ENCODE data around the gene MACO1.

Gene MACO1

DNA sequence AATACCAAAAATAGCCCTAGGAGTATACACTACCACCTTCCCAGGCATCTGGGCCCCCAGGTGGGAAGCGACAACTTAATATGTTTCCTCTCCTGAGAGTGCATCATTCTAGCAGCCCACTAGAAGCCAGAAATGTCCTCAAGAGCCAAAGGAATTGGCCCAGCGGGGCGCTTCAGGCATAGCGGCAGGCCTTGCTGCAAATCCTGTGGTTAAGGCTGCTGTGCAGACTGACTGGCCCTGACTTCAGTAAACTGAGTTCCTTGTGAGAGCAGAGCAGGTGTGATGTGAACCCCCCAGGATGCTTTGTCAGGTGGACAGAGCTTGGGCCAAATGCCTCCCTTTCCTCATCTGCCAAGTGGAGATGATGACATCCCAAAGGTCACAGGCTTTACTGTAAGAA is 83.0 kb downstream of the MACO1 start:
- H3K4me1 ChIP-seq (ENCODE audit: control insufficient read depth in 2 of 2, insufficient read depth in 1 of 2, low read depth in 1 of 2, low read length in 2 of 2) = no peaks in the 10 kb centered on the region
- DNase-seq (ENCODE audit: low spot score) = no peak
- H3K27ac ChIP-seq (replicated peaks; ENCODE audit: low read length) = no peak overlapping the region
- WGBS, 2 donors (ENCODE audit: extremely low coverage in 2 of 2, insufficient read length in 2 of 2, insufficient replicate concordance in 1 of 2) = no CpG with 5 or more reads among the region's 4 CpGs
- no peak overlapping the region for H2BK15ac ChIP-seq (ENCODE audit: low read length)
- no peak overlapping the region for H3K18ac ChIP-seq (ENCODE audit: low read length)
- no peak overlapping the region for H2BK5ac ChIP-seq (ENCODE audit: low read length)
- no peak overlapping the region for H2AFZ ChIP-seq (ENCODE audit: low read length)
- no peak overlapping the region for H4K8ac ChIP-seq (ENCODE audit: low read depth, low read length)
- no peak overlapping the region for H3K23ac ChIP-seq (ENCODE audit: low read depth, low read length, poor library complexity)
- H3K4ac ChIP-seq (ENCODE audit: low read length) = no peak overlapping the region
- no peak overlapping the region for H4K91ac ChIP-seq (ENCODE audit: low read depth, low read length, poor library complexity)
- H2BK120ac ChIP-seq (ENCODE audit: low read depth, low read length) = no peak overlapping the region
- no peak overlapping the region for H3K14ac ChIP-seq (ENCODE audit: low read length)
- H3K27me3 ChIP-seq (ENCODE audit: control insufficient read depth in 3 of 3, insufficient read depth in 3 of 3, low read depth in 1 of 3, low read length in 3 of 3) = no peaks in the 10 kb centered on the region
- H3K9me3 ChIP-seq (replicated peaks in 1 of 2; ENCODE audit: control insufficient read depth in 2 of 2, insufficient read depth in 1 of 2, low read depth in 1 of 2, low read length in 2 of 2) = no peaks in the 10 kb centered on the region
- no peak overlapping the region for H2AK5ac ChIP-seq (ENCODE audit: low read depth, low read length)
- H3K4me3 ChIP-seq (ENCODE audit: low read length in 2 of 2) = no peak overlapping the region
- no peak overlapping the region for H3K4me2 ChIP-seq (ENCODE audit: insufficient read depth, low read length, poor library complexity, severe bottlenecking)
- no peaks in the 10 kb centered on the region for H3K79me1 ChIP-seq (ENCODE audit: low read depth, low read length)
- no peaks in the 10 kb centered on the region for H3K36me3 ChIP-seq (replicated peaks in 1 of 2; ENCODE audit: control insufficient read depth in 2 of 2, insufficient read depth in 2 of 2, low read length in 2 of 2)
- peak overlapping the region; percentile 9 for H2BK12ac ChIP-seq (ENCODE audit: low read length)
- H3K9ac ChIP-seq (ENCODE audit: low read depth, low read length, poor library complexity) = no peak overlapping the region

DNA sequence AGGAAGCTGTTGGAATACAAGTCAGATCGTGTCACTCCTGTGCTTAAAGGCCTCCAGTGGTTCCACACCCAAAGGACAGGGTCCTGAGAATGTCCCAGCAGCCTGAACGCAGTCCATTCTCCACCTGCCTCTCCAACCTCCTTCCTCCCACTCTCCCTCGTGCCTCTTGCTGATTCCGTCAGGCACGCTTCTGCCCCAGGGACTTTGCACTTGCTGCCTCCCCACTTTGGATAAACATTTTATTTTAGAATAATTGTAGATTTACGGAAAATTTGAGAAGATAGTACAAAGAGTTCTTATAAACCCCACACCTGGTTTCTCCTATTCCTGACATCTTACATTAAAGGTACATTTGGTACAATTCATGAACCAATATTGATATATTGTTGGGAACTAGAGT is 84.3 kb downstream of the MACO1 start:
- H3K4me3 ChIP-seq (ENCODE audit: low read length in 2 of 2) = no peak overlapping the region
- no peak overlapping the region for H2AFZ ChIP-seq (ENCODE audit: low read length)
- no peaks in the 10 kb centered on the region for H3K79me1 ChIP-seq (ENCODE audit: low read depth, low read length)
- no peak overlapping the region for H2BK5ac ChIP-seq (ENCODE audit: low read length)
- H3K36me3 ChIP-seq (replicated peaks in 1 of 2; ENCODE audit: control insufficient read depth in 2 of 2, insufficient read depth in 2 of 2, low read length in 2 of 2) = no peaks in the 10 kb centered on the region
- H3K23ac ChIP-seq (ENCODE audit: low read depth, low read length, poor library complexity) = peak overlapping the region; percentile 44
- no peak overlapping the region for H3K14ac ChIP-seq (ENCODE audit: low read length)
- no peak overlapping the region for H3K9ac ChIP-seq (ENCODE audit: low read depth, low read length, poor library complexity)
- H3K4me2 ChIP-seq (ENCODE audit: insufficient read depth, low read length, poor library complexity, severe bottlenecking) = no peak overlapping the region
- peak overlapping the region; percentile 80 for H3K18ac ChIP-seq (ENCODE audit: low read length)
- no peak overlapping the region for H3K27ac ChIP-seq (replicated peaks; ENCODE audit: low read length)
- peak overlapping the region; percentile 85 for H4K91ac ChIP-seq (ENCODE audit: low read depth, low read length, poor library complexity)
- peak overlapping the region; percentile 6 for H2BK15ac ChIP-seq (ENCODE audit: low read length)
- H3K27me3 ChIP-seq (ENCODE audit: control insufficient read depth in 3 of 3, insufficient read depth in 3 of 3, low read depth in 1 of 3, low read length in 3 of 3) = no peaks in the 10 kb centered on the region
- no peak overlapping the region for H3K4ac ChIP-seq (ENCODE audit: low read length)
- no peaks in the 10 kb centered on the region for H3K4me1 ChIP-seq (ENCODE audit: control insufficient read depth in 2 of 2, insufficient read depth in 1 of 2, low read depth in 1 of 2, low read length in 2 of 2)
- no peak overlapping the region for H2BK120ac ChIP-seq (ENCODE audit: low read depth, low read length)
- no CpG with 5 or more reads among the region's 6 CpGs for WGBS, 2 donors (ENCODE audit: extremely low coverage in 2 of 2, insufficient read length in 2 of 2, insufficient replicate concordance in 1 of 2)
- no peak overlapping the region for H2BK12ac ChIP-seq (ENCODE audit: low read length)
- H3K9me3 ChIP-seq (replicated peaks in 1 of 2; ENCODE audit: control insufficient read depth in 2 of 2, insufficient read depth in 1 of 2, low read depth in 1 of 2, low read length in 2 of 2) = no peaks in the 10 kb centered on the region
- no peak for DNase-seq (ENCODE audit: low spot score)
- H2AK5ac ChIP-seq (ENCODE audit: low read depth, low read length) = no peak overlapping the region
- H4K8ac ChIP-seq (ENCODE audit: low read depth, low read length) = no peak overlapping the region

DNA sequence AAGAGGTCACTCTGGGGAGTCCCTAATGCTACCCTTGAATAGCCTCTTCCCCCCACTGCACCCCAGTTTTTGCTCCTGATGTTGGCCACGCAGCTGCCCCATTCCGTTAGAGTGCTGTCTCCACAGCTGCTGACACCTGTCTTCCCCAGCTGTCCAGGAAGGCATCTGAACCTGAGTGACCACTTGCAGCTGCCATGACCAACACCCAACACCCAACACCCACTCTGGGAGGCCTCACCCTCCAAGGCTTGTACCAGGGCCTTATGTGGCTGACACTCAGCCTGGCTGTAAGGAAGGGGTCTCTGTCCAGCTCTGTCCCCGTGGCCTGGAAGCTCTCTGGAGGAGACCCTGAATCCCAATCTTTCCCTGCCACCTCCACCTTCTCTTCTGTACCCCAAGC is 86.0 kb downstream of the MACO1 start:
- DNase-seq (ENCODE audit: low spot score) = no peak
- H3K79me1 ChIP-seq (ENCODE audit: low read depth, low read length) = no peaks in the 10 kb centered on the region
- H2AK5ac ChIP-seq (ENCODE audit: low read depth, low read length) = no peak overlapping the region
- no peak overlapping the region for H2BK15ac ChIP-seq (ENCODE audit: low read length)
- H3K27ac ChIP-seq (replicated peaks; ENCODE audit: low read length) = no peak overlapping the region
- no peaks in the 10 kb centered on the region for H3K9me3 ChIP-seq (replicated peaks in 1 of 2; ENCODE audit: control insufficient read depth in 2 of 2, insufficient read depth in 1 of 2, low read depth in 1 of 2, low read length in 2 of 2)
- H3K9ac ChIP-seq (ENCODE audit: low read depth, low read length, poor library complexity) = no peak overlapping the region
- H2BK5ac ChIP-seq (ENCODE audit: low read length) = no peak overlapping the region
- no peaks in the 10 kb centered on the region for H3K27me3 ChIP-seq (ENCODE audit: control insufficient read depth in 3 of 3, insufficient read depth in 3 of 3, low read depth in 1 of 3, low read length in 3 of 3)
- no peak overlapping the region for H2BK120ac ChIP-seq (ENCODE audit: low read depth, low read length)
- H4K8ac ChIP-seq (ENCODE audit: low read depth, low read length) = no peak overlapping the region
- H3K4me2 ChIP-seq (ENCODE audit: insufficient read depth, low read length, poor library complexity, severe bottlenecking) = no peak overlapping the region
- no CpG with 5 or more reads among the region's 3 CpGs for WGBS, 2 donors (ENCODE audit: extremely low coverage in 2 of 2, insufficient read length in 2 of 2, insufficient replicate concordance in 1 of 2)
- H2BK12ac ChIP-seq (ENCODE audit: low read length) = no peak overlapping the region
- H3K36me3 ChIP-seq (replicated peaks in 1 of 2; ENCODE audit: control insufficient read depth in 2 of 2, insufficient read depth in 2 of 2, low read length in 2 of 2) = no peaks in the 10 kb centered on the region
- H2AFZ ChIP-seq (ENCODE audit: low read length) = no peak overlapping the region
- no peak overlapping the region for H3K4ac ChIP-seq (ENCODE audit: low read length)
- H4K91ac ChIP-seq (ENCODE audit: low read depth, low read length, poor library complexity) = no peak overlapping the region
- no peak overlapping the region for H3K18ac ChIP-seq (ENCODE audit: low read length)
- H3K4me1 ChIP-seq (ENCODE audit: control insufficient read depth in 2 of 2, insufficient read depth in 1 of 2, low read depth in 1 of 2, low read length in 2 of 2) = no peaks in the 10 kb centered on the region
- H3K23ac ChIP-seq (ENCODE audit: low read depth, low read length, poor library complexity) = no peak overlapping the region
- H3K14ac ChIP-seq (ENCODE audit: low read length) = no peak overlapping the region
- H3K4me3 ChIP-seq (ENCODE audit: low read length in 2 of 2) = no peak overlapping the region

DNA sequence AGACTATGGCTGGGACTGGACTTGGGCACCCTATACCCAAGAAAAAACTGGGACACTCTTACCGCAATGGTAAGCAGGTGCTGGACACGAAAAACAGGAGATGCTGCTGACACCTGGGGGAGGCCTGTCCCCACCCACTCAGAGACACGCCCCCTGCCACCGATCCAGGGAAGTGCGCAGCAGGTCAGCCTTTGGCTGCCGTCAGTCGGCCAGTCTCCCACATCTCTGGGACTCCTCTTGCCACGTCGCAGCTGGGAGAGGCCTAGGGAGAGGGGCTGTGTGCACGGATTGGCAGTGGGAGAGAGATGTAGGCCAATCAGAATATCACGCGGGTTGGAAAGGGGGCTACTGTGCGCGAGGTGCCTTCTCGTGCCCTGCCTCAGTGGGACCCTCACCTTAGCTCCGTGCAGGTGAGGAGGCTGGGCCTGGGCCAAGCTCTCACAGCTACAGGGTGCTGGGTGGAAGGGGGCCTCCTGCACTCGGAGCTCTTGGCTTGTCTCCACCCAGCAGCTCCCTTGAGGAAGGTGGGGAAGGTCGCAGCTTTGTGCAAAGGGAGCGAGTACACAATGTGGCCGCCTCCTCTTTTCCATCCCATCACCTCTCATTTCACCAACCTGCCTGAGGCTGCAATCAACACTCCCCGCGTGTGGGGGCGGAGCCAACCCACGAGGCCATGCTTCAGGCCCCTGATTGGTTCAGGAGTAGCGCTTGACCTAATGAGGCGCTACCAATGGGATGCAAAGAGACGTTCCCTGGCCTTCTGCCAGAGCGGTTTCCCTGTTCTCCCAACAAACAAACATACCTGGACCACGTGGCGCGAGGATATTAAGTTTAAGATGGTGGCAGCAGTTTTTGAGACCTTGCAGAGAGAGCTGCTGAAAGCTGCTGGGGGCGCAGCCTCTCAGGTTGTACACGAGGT is 87.0 kb downstream of the MACO1 start:
- Histone ChIP-seq H3K4me1 (ENCODE audit: control insufficient read depth in 2 of 2, insufficient read depth in 1 of 2, low read depth in 1 of 2, low read length in 2 of 2) (peaks cover 0 to 8% of the 10 kb centered on the region in 2 donors), H2BK120ac (ENCODE audit: low read depth, low read length) (no peak overlapping the region)
- WGBS, 2 donors (ENCODE audit: extremely low coverage in 2 of 2, insufficient read length in 2 of 2, insufficient replicate concordance in 1 of 2) = no CpG with 5 or more reads among the region's 33 CpGs

More for the DNA sequence above, 87.0 kb downstream of the MACO1 start:
- Histone ChIP-seq H3K23ac (ENCODE audit: low read depth, low read length, poor library complexity) (peak overlapping the region; percentile 32), H3K9ac (ENCODE audit: low read depth, low read length, poor library complexity) (peak overlapping the region; percentile 56), H4K8ac (ENCODE audit: low read depth, low read length) (peak overlapping the region; percentile 9), H2BK5ac (ENCODE audit: low read length) (no peak overlapping the region), H2AFZ (ENCODE audit: low read length) (no peak overlapping the region), H2BK15ac (ENCODE audit: low read length) (no peak overlapping the region), H2BK12ac (ENCODE audit: low read length) (no peak overlapping the region), H3K36me3 (replicated peaks in 1 of 2; ENCODE audit: control insufficient read depth in 2 of 2, insufficient read depth in 2 of 2, low read length in 2 of 2) (no peaks in the 10 kb centered on the region), H3K27ac (replicated peaks; ENCODE audit: low read length) (no peak overlapping the region), H3K79me1 (ENCODE audit: low read depth, low read length) (no peaks in the 10 kb centered on the region), H3K14ac (ENCODE audit: low read length) (no peak overlapping the region), H3K4me3 (ENCODE audit: low read length in 2 of 2) (no peak overlapping the region), H4K91ac (ENCODE audit: low read depth, low read length, poor library complexity) (no peak overlapping the region), H3K18ac (ENCODE audit: low read length) (peak overlapping the region; percentile 41), H3K4ac (ENCODE audit: low read length) (peak overlapping the region; percentile 54), H3K4me2 (ENCODE audit: insufficient read depth, low read length, poor library complexity, severe bottlenecking) (no peak overlapping the region), H3K9me3 (replicated peaks in 1 of 2; ENCODE audit: control insufficient read depth in 2 of 2, insufficient read depth in 1 of 2, low read depth in 1 of 2, low read length in 2 of 2) (no peaks in the 10 kb centered on the region), H2AK5ac (ENCODE audit: low read depth, low read length) (peak overlapping the region; percentile 17), H3K27me3 (ENCODE audit: control insufficient read depth in 3 of 3, insufficient read depth in 3 of 3, low read depth in 1 of 3, low read length in 3 of 3) (no peaks in the 10 kb centered on the region)
- no peak for DNase-seq (ENCODE audit: low spot score)
